ENCODE data around the gene HYLS1.
"Not testable (repeated sequence)": the region's sequence is repeated elsewhere in the genome, so short reads cannot be mapped to it uniquely, and the experiment has no call there.

HYLS1 gene

GRCh38 chr11:125887373-125888324 lies at the start of gene HYLS1:
HYLS1 (plus strand) TSS chr11:125887668; CDS start chr11:125899369, 11,701 bp downstream.
- FAIRE-seq, result no peak
- TF ChIP-seq, protein P1, sequence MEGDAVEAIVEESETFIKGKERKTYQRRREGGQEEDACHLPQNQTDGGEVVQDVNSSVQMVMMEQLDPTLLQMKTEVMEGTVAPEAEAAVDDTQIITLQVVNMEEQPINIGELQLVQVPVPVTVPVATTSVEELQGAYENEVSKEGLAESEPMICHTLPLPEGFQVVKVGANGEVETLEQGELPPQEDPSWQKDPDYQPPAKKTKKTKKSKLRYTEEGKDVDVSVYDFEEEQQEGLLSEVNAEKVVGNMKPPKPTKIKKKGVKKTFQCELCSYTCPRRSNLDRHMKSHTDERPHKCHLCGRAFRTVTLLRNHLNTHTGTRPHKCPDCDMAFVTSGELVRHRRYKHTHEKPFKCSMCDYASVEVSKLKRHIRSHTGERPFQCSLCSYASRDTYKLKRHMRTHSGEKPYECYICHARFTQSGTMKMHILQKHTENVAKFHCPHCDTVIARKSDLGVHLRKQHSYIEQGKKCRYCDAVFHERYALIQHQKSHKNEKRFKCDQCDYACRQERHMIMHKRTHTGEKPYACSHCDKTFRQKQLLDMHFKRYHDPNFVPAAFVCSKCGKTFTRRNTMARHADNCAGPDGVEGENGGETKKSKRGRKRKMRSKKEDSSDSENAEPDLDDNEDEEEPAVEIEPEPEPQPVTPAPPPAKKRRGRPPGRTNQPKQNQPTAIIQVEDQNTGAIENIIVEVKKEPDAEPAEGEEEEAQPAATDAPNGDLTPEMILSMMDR (IDR thresholded peaks at IDR 0.05; ENCODE audit: insufficient read depth, missing control alignments), result no peak
- DNase-seq (ENCODE audit: insufficient read length, low spot score), result peak; percentile 36

DNA sequence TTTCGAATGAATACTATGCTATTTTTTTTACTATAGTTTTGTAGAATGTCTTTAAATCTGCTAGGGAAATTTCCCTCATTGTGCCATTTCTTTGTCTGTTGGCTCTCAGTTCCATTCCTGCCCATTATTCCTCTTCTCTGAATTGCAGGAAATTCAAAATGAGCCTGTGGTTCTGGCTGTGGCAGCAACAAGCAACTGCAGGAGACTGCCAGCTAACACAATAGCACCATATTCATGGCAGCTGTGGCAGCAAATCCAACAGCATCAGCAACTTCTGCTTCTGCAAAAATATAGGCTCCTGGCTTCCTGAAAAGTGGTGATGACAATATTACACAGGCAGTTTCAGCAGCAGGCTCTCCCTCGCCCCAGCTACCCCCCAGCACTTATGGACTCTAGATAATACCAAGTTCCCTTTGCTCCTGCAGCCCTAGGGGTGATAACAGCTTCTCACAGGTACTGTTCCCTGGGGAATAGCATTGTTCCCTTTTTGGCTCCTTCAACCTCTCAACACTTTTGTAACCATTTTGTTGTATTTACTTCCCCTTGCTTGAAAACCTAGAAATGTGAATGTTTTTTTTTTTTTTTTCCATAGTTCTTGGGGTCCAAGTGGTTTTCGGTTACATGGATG lies 45.0 kb upstream of the HYLS1 start:
- DNase-seq (ENCODE audit: insufficient read length, low spot score), result no peak
- TF ChIP-seq, protein P1 (IDR thresholded peaks at IDR 0.05; ENCODE audit: insufficient read depth, missing control alignments), result no peak

GRCh38 chr11:125846188-125846587 lies 41.3 kb upstream of the HYLS1 start:
- DNase-seq (ENCODE audit: insufficient read length, low spot score) (no peak), FAIRE-seq (no peak)
- TF ChIP-seq, protein P1 (IDR thresholded peaks at IDR 0.05; ENCODE audit: insufficient read depth, missing control alignments), result no peak

More for the DNA sequence above, 45.0 kb upstream of the HYLS1 start:
- no peak for FAIRE-seq

GRCh38 chr11:125857670-125858069 lies 29.8 kb upstream of the HYLS1 start:
- not testable (repeated sequence) for DNase-seq (ENCODE audit: insufficient read length, low spot score); FAIRE-seq

DNA sequence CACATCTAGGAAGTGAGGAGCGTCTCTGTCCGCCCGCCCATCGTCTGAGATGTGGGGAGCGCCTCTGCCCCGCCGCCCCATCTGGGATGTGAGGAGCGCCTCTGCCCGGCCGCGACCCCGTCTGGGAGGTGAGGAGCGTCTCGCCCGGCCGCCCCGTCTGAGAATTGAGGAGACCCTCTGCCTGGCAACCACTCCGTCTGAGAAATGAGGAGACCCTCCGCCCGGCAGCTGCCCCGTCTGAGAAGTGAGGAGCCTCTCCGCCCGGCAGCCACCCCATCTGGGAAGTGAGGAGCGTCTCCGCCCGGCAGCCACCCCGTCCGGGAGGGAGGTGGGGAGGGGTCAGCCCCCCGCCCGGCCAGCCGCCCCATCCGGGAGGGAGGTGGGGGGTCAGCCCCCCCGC lies 24.7 kb upstream of the HYLS1 start:
- DNase-seq (ENCODE audit: insufficient read length, low spot score); FAIRE-seq: not testable (repeated sequence)

DNA sequence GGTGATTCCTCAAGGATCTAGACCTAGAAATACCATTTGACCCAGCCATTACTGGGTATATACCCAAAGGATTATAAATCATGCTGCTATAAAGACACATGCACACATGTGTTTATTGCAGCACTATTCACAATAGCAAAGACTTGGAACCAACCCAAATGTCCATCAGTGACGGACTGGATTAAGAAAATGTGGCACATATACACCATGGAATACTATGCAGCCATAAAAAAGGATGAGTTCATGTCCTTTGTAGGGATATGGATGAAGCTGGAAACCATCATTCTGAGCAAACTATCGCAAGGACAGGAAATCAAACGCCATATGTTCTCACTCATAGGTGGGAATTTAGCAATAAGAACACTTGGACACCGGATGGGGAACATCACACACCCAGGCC lies 22.1 kb upstream of the HYLS1 start:
- not testable (repeated sequence) for FAIRE-seq; DNase-seq (ENCODE audit: insufficient read length, low spot score)

DNA sequence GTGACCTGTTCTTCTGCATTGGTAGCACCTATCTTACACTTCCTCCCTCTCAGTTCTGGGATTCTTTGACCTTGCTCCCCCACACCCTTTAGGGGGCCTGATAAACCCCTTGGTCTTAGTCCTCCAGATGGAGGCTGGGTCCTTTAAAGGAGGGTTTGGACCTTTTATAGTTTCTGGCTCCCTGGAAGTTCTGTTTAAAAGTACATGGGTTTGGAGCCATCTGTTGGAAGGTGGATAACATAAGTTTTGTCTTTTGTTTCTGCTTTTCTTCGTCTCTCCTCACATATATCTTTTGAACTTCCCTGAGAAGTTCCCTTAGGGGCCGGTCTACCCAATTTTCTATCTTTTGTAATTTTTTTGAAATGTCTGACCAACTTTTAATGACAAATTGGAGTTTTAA lies 17.9 kb upstream of the HYLS1 start:
- no peak for FAIRE-seq
- DNase-seq (ENCODE audit: insufficient read length, low spot score), result no peak
- TF ChIP-seq, protein P1 (IDR thresholded peaks at IDR 0.05; ENCODE audit: insufficient read depth, missing control alignments), result no peak

GRCh38 chr11:125871391-125872137 lies 15.9 kb upstream of the HYLS1 start:
- DNase-seq (ENCODE audit: insufficient read length, low spot score) (peak; percentile 42), FAIRE-seq (no peak)
- TF ChIP-seq, protein P1 (IDR thresholded peaks at IDR 0.05; ENCODE audit: insufficient read depth, missing control alignments), result peak; percentile 83
